Esophagus muscularis mucosa (tissue), 4 donors: ENCODE results near the gene CYP4F12. TPM values are rescaled to one million over a fixed set of nuclear protein-coding genes. Genes with fewer than 3 reads are reported as not detected.
A peak's percentile ranks its signal among the peaks of the same experiment; 100 is the strongest.

Source experiments
- DNase-seq: peaks from one replicate; pipeline ENCODE4 v3.0.0-alpha.2; 2017; ENCODE audit errors: extremely low spot score
- H3K27ac ChIP-seq, 4 donors: fragments of 200-600 bp; sonication (generic); replicated peaks in 1 of 4; 1 replicate in 3 of 4; 2 replicates in 1 of 4; pipeline ENCODE4 v1.5.1; 2016 to 2019; ENCODE audit warnings: mild to moderate bottlenecking in 1 of 4
- H3K27me3 ChIP-seq, 4 donors: fragments of 200-600 bp; sonication (generic); one replicate each; pipeline versions ENCODE4 v1.5.1 to v1.6.0; 2016 to 2019
- H3K36me3 ChIP-seq, 4 donors: fragments of 200-600 bp; sonication (generic); one replicate each; pipeline ENCODE4 v1.5.1; 2016 to 2019
- H3K4me1 ChIP-seq, 4 donors: fragments of 200-600 bp; sonication (generic); one replicate each; pipeline ENCODE4 v1.5.1; 2016 to 2019
- H3K4me3 ChIP-seq, 4 donors: fragments of 200-600 bp; sonication (generic); 1 replicate in 2 of 4; 2 replicates in 2 of 4; pipeline ENCODE4 v1.5.1; 2016 to 2019; ENCODE audit warnings: mild to moderate bottlenecking in 4 of 4, moderate library complexity in 1 of 4
- H3K9me3 ChIP-seq, 4 donors: fragments of 200-600 bp; sonication (generic); 1 replicate in 3 of 4; 2 replicates in 1 of 4; pipeline ENCODE4 v1.5.1; 2016 to 2019
- EP300 ChIP-seq: sonication (generic); formaldehyde crosslinking; IDR thresholded peaks from one replicate; pipeline ENCODE4 v1.6.1; 2017; ENCODE audit warnings: antibody characterized with exemption
- POLR2A ChIP-seq: fragments of 450-650 bp; IDR thresholded peaks from one replicate; pipeline ENCODE4 v1.6.1; 2017; ENCODE audit warnings: antibody characterized with exemption, moderate library complexity, mild to moderate bottlenecking, low read depth
- POLR2AphosphoS5 ChIP-seq, 2 donors: sonication (generic); formaldehyde crosslinking; IDR thresholded peaks; one replicate each; pipeline ENCODE4 v1.6.1; 2017; ENCODE audit warnings: antibody characterized with exemption in 2 of 2
- WGBS: methylation state at CpG from one replicate; pipeline ENCODE4 v1.1.5; 2018; 5-methylcytosine and 5-hydroxymethylcytosine counted together
- intact Hi-C: fragments of 100-400 bp; cut with DNase I; formaldehyde crosslinking; loops from one replicate; pipeline ENCODE4 v1.15.1; 2023
- total RNA-seq, 4 donors: library from RNA; depleted of rRNA; stranded (reverse); fragments of >200 nt; gene quantifications; one replicate each; pipeline versions ENCODE4 v1.1.0 to v1.2.1, GENCODE V29; 2016
- TF ChIP-seq, protein P1 (sequence below), 3 experiments: fragments of 200-600 bp in 2 of 3; fragments of 450-650 bp in 1 of 3; sonication (generic) in 2 of 3; IDR thresholded peaks; one replicate each; pipeline ENCODE4 v1.5.1; 2017 to 2019; ENCODE audit warnings: antibody characterized with exemption in 3 of 3, mild to moderate bottlenecking in 2 of 3, moderate library complexity in 1 of 3

Gene CYP4F12
- total RNA-seq, 4 donors from 2014 or later = 3.5 to 4.2 (median 3.7) TPM

DNA sequence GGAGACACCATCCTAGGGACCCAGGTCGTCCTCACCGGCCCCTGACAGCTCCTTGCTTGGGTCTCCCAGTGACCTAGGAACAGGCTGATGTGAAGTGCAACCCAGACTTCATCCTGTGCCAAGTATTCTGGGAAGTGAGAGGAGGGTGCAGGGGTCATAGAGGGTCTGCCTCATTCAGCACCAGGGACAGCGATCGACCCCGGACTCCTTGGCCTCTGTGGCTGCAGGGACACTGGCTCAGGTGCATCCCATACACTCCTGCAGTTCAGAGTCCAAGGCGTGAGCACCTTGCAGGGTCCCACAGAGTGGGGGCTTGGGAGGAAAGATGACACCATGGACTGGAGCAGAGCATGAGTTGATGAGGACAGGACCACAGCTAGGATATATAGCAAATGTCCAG is 44.9 kb downstream of the CYP4F12 start:
- TF ChIP-seq, protein P1, sequence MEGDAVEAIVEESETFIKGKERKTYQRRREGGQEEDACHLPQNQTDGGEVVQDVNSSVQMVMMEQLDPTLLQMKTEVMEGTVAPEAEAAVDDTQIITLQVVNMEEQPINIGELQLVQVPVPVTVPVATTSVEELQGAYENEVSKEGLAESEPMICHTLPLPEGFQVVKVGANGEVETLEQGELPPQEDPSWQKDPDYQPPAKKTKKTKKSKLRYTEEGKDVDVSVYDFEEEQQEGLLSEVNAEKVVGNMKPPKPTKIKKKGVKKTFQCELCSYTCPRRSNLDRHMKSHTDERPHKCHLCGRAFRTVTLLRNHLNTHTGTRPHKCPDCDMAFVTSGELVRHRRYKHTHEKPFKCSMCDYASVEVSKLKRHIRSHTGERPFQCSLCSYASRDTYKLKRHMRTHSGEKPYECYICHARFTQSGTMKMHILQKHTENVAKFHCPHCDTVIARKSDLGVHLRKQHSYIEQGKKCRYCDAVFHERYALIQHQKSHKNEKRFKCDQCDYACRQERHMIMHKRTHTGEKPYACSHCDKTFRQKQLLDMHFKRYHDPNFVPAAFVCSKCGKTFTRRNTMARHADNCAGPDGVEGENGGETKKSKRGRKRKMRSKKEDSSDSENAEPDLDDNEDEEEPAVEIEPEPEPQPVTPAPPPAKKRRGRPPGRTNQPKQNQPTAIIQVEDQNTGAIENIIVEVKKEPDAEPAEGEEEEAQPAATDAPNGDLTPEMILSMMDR (IDR thresholded peaks at IDR 0.05) = no peak
- no peak for TF ChIP-seq POLR2AphosphoS5 (IDR thresholded peaks at IDR 0.05)
- no peak for TF ChIP-seq EP300
- TF ChIP-seq POLR2A = no peak
- H3K9me3 ChIP-seq = no peaks in the 10 kb centered on the region
- no peak overlapping the region for H3K4me3 ChIP-seq
- DNase-seq = peak; percentile 55
- H3K4me1 ChIP-seq = no peaks in the 10 kb centered on the region
- intact Hi-C loops = no loop called here
- no peak overlapping the region for H3K27ac ChIP-seq
- 19% methylated on average over 3 of the region's 6 CpGs for WGBS
- no peaks in the 10 kb centered on the region for H3K36me3 ChIP-seq
- H3K27me3 ChIP-seq = peaks cover 0 to 52% (median 0%) of the 10 kb centered on the region in 4 donors

DNA sequence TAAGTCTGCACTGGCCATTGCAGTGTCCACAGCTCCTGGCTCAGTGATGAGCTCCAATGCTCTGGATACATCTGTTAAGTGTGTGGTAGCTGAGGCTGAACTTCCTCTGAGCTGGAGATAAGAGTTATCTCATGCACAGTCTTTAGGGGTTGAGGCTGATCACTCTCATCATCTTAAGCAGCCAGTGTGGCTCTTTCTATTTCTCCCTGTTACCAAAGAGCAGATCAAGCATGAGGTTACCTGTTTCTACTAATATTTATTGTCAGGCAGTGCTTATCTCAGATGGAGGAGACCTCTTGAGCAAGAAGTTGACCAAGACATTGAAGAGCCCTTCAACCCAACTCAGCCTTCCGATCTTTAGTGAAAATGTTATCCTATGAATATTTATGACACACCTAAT is 48.4 kb downstream of the CYP4F12 start:
- H3K4me3 ChIP-seq = no peak overlapping the region
- no peak for TF ChIP-seq EP300
- no peak for TF ChIP-seq POLR2AphosphoS5 (IDR thresholded peaks at IDR 0.05)
- no peak for TF ChIP-seq POLR2A
- TF ChIP-seq, protein P1 (IDR thresholded peaks at IDR 0.05) = no peak
- intact Hi-C loops = no loop called here
- no peak overlapping the region for H3K27ac ChIP-seq
- WGBS = 100% methylated on average over 1 of the region's 1 CpG
- no peaks in the 10 kb centered on the region for H3K4me1 ChIP-seq
- H3K27me3 ChIP-seq = peaks cover 0 to 84% (median 5%) of the 10 kb centered on the region in 4 donors
- H3K9me3 ChIP-seq = no peaks in the 10 kb centered on the region
- H3K36me3 ChIP-seq = no peaks in the 10 kb centered on the region
- DNase-seq = peak; percentile 37

DNA sequence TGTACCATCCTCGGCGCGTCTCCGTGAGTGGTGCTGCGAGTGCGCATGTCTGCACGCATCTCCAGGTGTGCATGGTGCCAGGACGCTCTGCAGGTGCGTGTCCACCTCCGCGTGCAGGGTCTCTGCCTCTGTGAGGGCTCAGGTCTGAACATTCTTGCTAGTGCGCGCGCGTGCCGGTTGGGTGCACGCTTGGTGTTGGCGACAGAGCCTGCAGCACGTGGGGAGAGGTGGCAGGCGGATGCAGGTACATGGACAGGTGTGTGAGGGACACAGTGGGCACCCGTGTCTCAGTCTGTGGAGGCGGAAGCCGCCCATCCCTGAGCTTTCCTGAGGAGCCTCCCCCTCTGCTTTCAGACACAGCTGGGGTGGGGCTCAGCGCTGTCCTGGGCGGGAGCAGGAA is 50.1 kb downstream of the CYP4F12 start:
- H3K4me3 ChIP-seq = no peak overlapping the region
- H3K27me3 ChIP-seq = peaks cover 0 to 78% (median 5%) of the 10 kb centered on the region in 4 donors

DNA sequence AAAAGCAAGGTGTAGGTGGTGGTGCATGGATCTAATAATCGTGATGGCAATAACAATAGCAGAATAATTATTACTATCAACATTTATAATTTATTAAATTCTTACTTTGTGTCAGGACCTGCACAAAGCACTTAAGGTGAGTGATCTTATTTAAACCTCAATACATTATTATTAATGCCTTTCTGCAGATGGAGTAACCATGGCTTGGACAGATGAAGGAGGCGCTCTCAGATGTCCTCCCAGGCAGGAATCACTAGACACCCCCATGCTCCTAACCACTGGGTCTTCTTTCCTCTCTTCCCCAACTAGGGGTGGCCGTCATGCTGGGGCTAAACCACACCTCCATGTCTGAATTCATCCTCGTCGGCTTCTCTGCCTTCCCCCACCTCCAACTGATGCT is 54.8 kb downstream of the CYP4F12 start, which contains the start of gene OR10H2:
Gene OR10H2 (plus strand): TSS at position 301 of the 400 bp plus-strand sequence. CDS start 20 bp downstream, at position 321.
- intact Hi-C loops = no loop called here
- Histone ChIP-seq H3K36me3 (no peaks in the 10 kb centered on the region), H3K4me1 (no peaks in the 10 kb centered on the region), H3K27me3 (peaks cover 0 to 67% (median 5%) of the 10 kb centered on the region in 4 donors), H3K4me3 (no peak within 1 kb of the TSS), H3K9me3 (no peaks in the 10 kb centered on the region), H3K27ac (no peak within 1 kb of the TSS)
- TF ChIP-seq, protein P1 (IDR thresholded peaks at IDR 0.05) = no peak
- no peak for TF ChIP-seq POLR2A
- no peak for TF ChIP-seq EP300
- TF ChIP-seq POLR2AphosphoS5 (IDR thresholded peaks at IDR 0.05) = no peak
- WGBS = 81% methylated on average over 5 of the region's 5 CpGs
- DNase-seq = peak; percentile 26

More for the DNA sequence above, 50.1 kb downstream of the CYP4F12 start:
- no peaks in the 10 kb centered on the region for H3K36me3 ChIP-seq
- TF ChIP-seq, protein P1 (IDR thresholded peaks at IDR 0.05) = no peak
- no peak for TF ChIP-seq POLR2A
- TF ChIP-seq EP300 = no peak
- TF ChIP-seq POLR2AphosphoS5 (IDR thresholded peaks at IDR 0.05) = no peak
- WGBS = 27% methylated on average over 19 of the region's 25 CpGs
- peak; percentile 91 for DNase-seq
- intact Hi-C loops = no loop called here
- H3K4me1 ChIP-seq = no peaks in the 10 kb centered on the region
- H3K27ac ChIP-seq = no peak overlapping the region
- H3K9me3 ChIP-seq = no peaks in the 10 kb centered on the region

DNA sequence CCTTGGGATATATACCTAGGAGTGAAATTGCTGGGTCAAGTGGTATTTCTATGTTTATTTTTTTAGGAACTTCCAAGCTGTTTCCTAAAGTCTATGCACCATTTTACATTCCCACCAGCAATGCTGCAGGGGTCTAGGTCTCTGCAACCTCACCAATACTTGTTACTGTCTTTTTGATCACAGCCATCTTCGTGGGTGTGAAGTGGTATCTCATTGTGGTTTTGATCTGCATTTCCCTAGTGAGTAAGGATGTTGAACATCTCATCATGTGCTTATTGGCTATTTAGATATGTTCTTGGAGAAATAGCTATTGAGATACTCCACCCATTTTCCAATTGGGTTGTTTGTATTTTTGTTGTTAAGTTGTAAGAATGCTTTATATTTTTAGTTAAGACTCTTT is 57.7 kb downstream of the CYP4F12 start:
- H3K27ac ChIP-seq = no peak overlapping the region
- DNase-seq = peak; percentile 29
- H3K36me3 ChIP-seq = no peaks in the 10 kb centered on the region
- intact Hi-C loops = no loop called here
- no peaks in the 10 kb centered on the region for H3K4me1 ChIP-seq
- WGBS = 33% methylated on average over 1 of the region's 1 CpG
- H3K4me3 ChIP-seq = no peak overlapping the region
- no peaks in the 10 kb centered on the region for H3K9me3 ChIP-seq
- TF ChIP-seq POLR2A (no peak), EP300 (no peak), POLR2AphosphoS5 (IDR thresholded peaks at IDR 0.05) (no peak)
- TF ChIP-seq, protein P1 (IDR thresholded peaks at IDR 0.05) = no peak
- peaks cover 0 to 39% (median 0%) of the 10 kb centered on the region in 4 donors for H3K27me3 ChIP-seq
